HG03196 (cell line): ENCODE results near the gene C10orf90.

Experiments
- ATAC-seq: cut with Tn5 transposase; IDR thresholded peaks from one replicate; pipeline ENCODE4 v1.9.1; 2021; ENCODE audit not compliant: unreplicated experiment

Gene C10orf90

DNA sequence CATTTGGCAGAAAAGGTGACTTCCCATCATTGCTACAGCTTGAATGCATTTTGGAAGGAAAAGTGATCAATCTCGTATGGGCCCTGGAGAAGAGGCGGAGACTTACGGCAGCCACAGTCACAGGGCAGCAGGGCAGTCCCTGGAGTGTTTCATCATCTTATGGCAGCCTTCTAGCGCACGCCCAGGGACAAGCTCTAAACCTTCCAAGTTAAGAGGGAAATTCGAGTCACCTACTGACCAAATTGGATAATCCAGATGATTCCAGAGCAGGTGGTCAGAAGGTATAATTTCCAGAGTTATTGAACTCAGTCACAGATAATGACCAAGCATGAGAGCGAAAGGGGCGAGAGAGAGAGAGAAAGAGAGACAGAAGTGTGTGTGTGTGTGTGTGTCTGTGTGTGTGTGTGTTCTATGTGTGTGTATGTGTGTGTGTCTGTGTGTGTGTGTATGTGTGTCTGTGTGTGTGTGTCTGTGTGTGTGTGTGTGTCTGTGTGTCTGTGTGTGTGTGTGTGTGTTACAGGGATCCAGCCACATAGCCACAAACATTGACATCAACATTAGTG is 158.5 kb downstream of the C10orf90 start:
- ATAC-seq: no peak

DNA sequence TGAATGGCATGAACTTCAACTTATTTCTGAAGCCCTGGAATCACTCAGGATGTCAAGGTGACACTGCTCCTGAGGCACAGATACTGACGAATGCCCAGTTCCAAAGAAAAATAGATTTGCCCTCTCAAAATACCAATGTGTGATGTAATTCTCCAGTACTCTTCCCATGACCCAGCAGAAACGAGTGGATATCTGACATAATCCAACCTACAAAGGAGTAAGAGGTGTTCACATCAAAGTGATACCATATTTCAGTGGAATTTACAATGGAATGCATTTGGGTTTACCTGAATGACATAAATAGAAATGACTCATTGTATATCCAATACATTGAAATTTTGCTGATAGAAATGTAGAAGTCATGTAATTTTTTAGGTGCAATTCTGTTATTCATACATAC is 161.3 kb downstream of the C10orf90 start:
- ATAC-seq: no peak

DNA sequence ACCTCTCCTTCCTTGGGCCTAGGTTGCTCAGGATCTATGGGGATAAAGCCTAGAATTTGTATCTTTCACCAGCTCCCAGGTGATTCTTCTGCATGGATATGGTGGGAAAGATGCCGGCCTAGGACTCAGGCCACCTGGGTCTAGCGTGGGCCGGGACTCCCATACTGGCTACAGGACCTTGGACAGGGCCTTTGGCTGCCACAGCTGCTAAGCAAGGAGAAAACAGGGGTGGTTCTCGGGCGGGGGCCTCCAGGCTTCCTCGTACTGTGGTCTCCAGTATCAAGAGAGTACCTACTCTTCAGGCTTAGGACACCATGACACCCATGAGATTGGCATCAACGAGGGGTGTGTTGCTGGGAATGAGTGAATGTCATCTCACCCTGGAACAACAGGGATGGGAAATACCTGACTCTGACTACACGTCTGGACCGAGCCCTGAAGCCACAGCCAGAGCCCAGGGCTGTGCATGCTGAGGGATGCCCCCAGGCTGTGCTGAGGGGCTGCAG is 161.9 kb downstream of the C10orf90 start:
- no peak for ATAC-seq

DNA sequence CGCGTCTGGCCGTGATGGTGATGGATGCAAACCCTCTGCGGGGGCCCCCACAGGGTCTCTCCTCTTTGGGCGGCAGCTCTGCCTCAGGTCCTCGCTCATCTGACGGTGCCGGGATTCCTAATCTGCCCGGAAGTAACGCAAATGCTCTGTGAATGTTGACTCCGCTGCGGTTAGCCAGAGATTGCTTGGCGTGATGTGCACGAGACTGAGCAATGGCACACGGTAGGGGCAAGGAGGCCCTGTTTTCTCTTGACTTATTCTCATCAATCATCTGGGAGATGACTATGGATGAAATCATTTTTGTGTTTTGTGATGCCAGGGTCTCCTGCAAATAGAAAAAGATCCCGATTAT is 165.8 kb downstream of the C10orf90 start:
- ATAC-seq: no peak

DNA sequence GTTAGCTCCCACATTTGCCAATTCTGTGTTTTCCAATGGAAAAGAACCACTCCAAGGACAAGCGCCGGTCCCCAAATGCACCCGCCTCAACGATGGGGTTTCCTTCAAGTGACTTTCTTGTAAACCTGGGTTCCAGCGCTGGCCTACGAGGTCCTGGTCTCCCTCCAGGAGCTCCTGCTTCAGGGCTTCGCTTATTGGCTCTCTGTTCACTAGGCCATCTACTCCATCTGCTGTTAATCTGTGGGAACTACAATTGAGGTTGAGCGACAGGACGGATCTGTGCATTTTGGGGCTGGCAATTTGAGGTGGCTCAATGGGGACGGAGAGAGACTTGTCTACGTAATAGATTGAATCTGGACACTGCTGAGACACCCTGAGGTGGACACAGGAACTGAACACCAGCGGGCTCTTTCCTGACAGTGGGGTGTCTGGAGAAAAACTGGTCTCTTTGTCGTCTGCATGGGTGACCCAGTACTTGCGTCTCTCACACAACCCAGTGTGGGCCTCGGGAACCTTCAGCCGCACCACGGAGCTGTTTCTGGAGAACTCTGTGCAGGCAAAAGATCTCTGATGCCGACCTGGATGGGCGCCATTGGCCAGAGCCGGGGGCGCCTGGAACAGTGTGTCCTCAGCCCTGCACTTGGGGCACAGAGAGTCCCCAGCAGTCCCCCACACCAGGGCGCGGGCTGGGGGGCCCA is 166.3 kb downstream of the C10orf90 start:
- ATAC-seq: no peak

DNA sequence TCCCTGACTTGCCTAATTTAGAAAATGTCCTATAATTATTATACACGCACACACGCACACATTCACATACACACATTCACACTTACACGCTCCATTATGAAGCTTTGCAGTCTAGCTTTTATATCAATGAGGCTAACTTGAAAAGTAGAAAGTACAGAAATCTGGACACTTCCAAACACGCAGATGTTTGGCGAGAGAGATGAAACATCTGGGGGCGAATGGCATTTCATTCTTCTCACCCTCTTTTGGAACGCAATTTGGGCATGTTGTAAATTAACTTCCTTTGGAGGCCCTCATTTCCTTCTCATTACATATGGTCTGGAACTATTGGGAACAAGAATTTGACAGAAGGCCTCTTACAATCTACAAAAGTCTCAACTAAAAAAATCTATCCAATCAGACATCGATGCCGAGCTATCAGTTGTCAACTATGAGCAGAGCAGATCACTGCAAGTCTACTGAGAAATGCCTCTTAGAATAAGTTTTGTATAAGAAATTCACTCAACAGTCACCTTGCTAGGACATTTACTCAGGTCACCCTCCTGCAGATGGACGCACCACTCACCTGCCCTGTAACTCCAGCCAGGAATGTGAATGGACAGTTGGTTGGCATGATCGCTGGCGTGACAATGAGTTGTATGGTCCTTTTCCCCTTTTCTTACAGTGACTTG is 167.0 kb downstream of the C10orf90 start:
- ATAC-seq: no peak

DNA sequence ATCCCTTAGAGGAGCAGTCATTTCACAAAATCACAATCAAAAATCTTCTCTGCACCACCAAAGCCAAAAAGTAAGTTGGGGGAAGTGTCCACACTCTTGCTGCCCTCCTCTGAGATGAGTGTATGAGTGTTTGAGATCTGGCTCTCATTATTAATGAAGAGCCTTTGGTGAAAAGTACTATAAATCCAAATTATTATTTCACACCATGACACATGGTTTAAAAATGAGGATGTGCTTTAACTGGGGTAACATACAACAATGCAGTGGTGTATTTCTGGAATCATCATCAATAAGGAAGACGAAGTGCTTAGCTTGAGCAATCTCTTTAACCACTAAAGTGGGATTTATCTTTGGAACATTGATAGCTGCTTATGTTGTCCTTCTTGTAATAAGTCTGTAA is 168.1 kb downstream of the C10orf90 start:
- ATAC-seq: no peak

DNA sequence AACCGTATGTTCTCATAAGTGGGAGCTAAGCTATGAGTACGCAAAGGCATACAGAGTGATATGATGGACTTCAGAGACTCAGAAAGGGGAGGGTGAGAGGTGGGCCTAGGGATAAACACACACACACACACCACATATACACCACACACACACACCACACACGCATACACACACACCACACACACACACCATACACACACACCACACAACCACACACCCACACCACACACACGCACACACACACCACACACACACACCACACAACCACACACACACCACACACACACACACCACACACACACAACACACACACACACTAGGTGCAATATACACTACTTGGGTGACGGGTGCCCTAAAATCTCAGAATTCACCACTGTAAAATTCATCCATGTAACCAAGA is 168.7 kb downstream of the C10orf90 start:
- no peak for ATAC-seq

DNA sequence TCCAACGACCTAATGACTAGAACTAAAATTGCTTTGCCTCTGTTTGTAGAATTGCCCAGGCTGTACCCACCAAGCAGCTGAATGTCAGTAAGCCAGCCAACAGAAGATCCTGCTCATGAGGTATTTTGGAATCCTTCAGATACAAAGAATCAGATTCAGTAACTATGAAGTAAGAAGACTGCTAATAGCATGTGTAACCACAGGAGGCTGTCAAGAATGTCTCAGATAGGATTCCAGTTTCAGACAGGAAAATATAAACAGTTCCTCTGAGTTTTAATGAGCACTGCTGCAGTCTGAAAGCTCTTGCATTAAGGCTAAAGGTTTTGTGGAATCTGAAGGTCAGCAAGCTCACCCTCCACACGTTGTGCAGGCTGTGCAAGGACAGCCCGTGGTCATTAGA is 169.6 kb downstream of the C10orf90 start:
- no peak for ATAC-seq

DNA sequence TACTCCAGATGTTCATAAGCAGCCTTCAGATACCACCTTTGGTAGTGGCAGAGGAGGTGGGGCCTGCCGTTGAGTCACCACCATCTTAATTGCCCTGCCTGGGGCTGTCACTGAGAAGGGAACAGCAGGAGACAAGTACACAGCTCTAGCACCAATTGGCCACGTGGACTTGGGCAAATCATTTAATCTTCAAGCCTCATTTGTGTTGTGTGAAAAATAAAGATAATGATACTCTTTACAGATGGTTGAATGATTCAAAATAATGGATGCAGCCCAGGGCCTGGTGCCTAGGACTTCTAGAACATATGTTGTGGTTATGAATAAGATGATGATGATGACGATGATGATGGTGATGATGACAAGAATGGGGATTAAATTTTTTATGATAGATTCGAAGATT is 170.3 kb downstream of the C10orf90 start:
- ATAC-seq: no peak

DNA sequence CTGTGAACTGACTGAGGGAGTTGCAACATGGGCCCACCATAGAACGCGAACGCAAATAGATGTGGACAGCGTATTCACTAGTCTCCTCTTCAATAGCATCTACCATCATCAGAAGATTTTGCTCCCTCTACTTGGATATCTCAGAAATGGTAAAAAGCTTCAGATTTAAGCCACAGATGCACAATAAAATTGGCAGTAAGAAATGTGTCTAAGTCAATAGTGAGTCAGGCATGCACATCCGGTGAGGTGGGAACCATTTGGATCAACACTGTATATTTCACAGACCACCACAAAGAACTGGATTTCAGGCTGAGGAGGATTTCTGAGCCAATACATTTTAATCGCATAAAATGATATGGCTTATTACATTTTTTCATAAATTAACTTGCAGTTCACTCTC is 170.7 kb downstream of the C10orf90 start:
- ATAC-seq: no peak

DNA sequence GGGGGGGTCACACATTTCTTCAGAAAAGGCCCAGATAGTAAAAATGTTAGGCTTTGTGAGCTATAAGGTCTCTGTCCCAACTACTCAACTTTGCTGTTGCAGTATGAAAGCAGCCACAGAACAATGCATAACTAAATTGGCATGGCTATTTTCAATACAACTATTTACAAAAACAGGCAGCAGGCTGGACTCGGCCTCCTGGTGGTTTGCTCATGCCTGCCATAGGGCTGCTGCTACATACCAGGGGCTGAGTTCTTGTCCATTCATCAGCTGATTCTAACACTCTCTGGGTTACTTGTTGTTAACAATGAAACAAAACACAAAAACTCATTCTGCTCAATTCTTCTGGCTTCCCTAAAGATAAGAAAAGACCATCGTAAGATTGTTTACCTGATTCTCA is 172.8 kb downstream of the C10orf90 start:
- no peak for ATAC-seq

DNA sequence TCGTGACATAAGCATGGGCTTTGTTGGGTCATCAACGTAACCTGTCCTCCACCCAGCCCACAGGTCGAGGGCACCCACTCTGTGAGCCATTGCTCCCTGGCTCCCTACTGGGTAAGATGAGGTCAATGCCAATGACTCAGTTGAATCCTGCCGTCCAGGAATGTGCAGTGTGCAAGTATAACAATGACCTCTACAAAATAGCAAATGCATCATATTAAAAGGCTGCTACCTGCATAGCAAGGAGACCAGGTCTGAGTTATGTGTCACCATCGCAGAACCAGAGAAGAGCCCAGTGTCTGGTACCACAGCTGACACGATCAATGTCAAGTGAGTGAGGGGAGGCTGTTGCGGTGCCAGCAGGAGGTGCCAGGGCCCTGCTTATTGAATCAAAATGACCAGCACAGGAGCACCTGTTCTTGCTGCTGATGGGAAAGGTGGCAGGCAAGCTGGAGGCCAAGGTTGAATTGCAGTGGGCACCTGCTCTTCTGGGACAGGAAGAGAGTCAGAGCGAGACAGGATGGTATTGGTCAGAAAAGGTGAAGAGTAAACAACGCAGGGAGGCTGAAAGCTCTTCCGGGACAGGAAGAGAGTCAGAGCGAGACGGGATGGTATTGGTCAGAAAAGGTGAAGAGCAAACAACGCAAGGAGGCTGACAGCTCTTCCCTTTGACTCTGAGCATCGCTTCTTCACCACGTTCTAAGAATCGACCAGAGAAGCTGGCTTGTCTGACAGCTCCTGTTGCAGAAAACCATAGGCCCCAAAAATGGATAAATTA is 173.5 kb downstream of the C10orf90 start:
- ATAC-seq: no peak

DNA sequence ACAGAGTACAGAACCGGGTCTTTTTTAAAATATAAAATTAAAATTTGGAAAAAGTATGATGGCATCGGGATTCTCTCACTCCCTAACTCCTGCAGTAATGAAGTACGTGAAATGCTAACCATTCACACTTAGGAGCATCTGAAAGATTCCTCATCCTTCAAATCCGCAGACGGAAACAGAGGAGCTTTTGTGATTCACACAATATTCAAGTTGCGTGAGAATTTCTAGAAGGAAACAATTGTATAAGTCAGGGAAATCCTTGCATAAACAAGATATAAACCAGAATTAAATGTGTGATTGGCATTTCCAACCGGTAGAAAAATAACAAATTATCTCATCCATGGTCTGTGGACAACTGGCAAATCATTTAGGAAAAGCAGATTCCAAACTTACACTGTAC is 179.0 kb downstream of the C10orf90 start:
- ATAC-seq: no peak

DNA sequence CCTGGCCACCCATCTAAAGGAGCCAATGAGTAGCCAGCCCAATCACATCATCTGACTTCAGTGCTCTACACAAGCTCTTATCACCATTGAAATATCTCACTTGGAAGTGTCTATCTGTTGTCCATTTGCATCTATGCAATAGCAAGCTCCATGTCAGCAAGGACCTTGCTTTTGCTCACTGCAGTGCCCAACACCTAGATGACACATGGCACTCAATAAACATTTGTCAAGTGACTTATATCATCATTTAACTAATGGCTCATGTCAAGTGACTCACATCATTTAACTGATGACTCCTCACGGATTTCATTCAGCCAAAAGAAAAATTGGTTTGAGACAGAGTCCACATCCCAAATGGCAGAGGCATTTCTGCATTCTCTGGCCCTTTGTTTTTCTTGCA is 189.3 kb downstream of the C10orf90 start:
- ATAC-seq: no peak

DNA sequence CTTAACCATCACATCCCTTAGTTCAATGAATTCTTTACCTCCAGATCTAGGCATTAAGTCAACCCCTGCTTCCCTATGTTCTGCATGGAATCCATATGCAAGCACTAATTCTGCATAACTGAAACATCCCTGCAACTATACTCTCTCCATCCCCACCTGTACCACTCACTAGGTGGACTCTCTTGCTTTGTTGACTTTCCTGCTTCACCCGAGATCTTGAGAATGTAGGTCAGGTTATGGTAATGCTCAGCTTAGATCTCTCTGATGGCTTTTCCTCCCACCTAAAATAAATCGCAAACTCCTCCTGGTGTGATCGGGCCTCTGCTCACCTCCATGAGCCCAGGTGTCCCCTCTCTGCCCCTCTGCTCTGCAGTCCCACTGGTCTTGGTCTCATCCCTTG is 189.8 kb downstream of the C10orf90 start:
- ATAC-seq: no peak

DNA sequence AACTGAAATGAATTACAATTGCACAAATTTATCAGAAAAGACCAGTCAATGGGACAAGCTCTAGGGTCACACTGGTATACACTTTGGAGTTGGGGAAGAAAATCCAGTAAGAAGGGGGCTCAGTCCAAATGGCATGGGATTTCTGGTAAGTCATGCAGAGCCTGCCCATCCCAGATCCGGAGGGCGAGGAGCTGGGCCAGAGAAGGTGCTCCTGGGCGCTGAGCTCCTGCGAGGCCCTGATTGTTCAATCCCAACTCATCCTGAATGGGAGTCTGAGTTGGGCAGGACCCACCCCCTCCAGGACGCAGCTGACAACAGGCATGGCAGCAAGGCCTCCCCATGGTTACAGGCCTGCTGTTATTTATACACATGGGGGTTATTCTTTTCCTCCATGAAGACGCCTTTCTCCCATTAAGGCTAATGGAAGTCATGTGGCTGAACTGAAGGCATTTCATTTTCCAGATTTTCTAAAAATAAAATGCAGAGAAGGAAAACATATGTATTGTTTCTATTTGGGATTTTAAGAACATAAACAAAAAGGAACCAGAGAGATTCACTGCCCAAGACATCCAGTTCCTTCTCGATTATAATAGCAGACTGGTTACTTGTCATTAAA is 191.1 kb downstream of the C10orf90 start:
- no peak for ATAC-seq

DNA sequence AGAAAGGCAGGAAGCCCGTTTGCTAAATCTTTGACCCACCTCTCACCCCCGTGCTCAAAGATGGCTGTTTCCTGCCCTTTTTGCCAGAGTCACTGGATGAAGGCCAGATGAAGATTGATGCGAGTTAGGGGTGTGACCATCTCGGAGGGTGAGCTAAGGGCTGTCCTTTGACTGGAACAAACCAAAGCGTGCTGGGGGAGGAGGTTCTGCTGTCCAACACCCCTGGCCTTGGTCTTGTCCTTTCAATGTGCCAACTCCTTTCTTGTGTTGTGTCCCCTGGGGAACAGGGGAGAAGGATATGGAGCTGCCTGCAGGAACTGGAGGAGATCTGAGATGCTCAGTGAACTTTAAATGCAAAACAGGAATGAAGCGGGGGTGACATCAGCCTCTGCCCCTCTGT is 191.9 kb downstream of the C10orf90 start:
- no peak for ATAC-seq

DNA sequence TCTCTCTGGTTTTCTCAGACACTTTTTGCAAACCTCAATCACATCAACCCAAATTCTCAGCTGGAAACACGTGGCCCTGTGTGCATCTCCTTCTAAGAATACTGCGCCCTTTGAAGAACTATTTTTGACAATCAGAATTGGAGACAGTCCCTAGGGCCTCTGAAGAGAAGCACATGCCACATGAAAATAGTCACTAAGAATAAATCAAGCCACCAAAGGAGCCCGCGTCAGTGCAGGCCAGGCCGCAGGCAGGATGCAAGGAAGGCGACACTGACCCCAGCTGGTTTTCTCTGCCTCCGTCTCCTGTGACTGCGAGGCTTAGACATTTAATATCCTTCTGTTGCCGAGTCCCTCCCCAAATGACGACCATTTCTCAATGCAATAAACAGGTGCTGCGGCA is 194.2 kb downstream of the C10orf90 start:
- no peak for ATAC-seq

DNA sequence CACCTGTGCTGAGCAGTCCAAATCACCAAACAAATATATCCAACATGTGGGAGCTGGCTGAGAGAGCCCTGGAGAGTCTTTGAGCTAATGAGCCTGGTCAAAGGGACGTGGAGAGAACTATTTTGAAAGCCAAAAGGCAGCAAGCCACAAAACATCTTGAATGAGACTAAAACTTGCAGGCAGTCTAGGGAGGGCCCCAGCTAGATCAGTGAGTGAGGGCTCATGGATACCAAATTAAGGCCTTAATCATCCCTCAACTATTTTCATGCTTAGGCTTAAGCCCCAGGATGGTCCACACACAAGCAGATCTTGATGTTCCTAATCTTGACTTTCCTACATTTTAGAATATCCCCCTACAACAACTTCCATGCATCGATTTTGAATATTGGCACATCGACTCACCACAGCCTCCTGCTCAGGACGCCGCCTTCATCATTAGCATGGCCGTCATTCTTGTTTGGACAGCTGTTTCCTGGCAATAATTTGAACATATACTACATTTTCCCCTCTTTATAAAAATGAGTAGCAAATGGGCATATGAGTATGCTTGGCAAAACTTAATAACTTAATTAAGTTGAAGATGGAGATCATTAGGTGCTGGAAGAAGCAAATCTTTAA is 195.3 kb downstream of the C10orf90 start:
- no peak for ATAC-seq

DNA sequence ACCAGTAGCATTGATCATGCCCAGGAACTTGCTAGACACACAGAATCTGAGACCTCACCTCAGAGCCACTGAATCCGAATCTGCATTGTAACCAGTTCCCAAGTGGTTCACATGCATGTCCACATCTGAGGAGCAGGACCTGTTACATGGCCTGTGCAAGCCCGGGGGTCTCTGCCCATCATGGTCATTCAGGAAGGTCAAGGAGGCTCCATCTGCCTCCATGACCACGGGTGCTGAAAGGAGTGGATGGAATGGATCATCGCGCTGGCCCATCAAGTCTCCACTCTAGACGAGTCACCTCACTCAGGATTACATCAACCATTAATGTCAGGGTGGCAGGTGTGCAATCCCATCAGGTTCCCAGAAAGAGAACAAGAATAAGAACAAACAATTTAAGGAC is 196.5 kb downstream of the C10orf90 start:
- ATAC-seq: no peak
